KMS-11 (cell line): ENCODE results near the gene LIPH.

Source experiments
- H2AFZ ChIP-seq: fragments of 200-600 bp; sonication (generic); 2 replicates; pipeline ENCODE4 v1.6.1; 2016; ENCODE audit warnings: antibody characterized with exemption, mixed run types, low read depth
- H3K27ac ChIP-seq: fragments of 200-600 bp; sonication (generic); 2 replicates; pipeline ENCODE4 v1.6.1; 2016; ENCODE audit warnings: mild to moderate bottlenecking, mixed run types
- H3K27me3 ChIP-seq: fragments of 200-600 bp; sonication (generic); 2 replicates; pipeline ENCODE4 v1.6.1; 2017; ENCODE audit warnings: mild to moderate bottlenecking, low read depth, mixed run types, moderate library complexity; ENCODE audit not compliant: insufficient read depth
- H3K36me3 ChIP-seq: fragments of 200-600 bp; sonication (generic); 2 replicates; pipeline ENCODE4 v1.6.1; 2017; ENCODE audit warnings: mild to moderate bottlenecking, mixed run types; ENCODE audit not compliant: insufficient read depth
- H3K4me1 ChIP-seq: fragments of 200-600 bp; sonication (generic); 2 replicates; pipeline ENCODE4 v1.6.1; 2016; ENCODE audit warnings: mild to moderate bottlenecking, low read depth, mixed run types; ENCODE audit not compliant: poor library complexity, severe bottlenecking
- H3K4me2 ChIP-seq: fragments of 200-600 bp; sonication (generic); 2 replicates; pipeline ENCODE4 v1.7.0; 2016; ENCODE audit warnings: mild to moderate bottlenecking, mixed run types
- H3K4me3 ChIP-seq: fragments of 200-600 bp; sonication (generic); IDR thresholded peaks from 2 replicates; pipeline ENCODE4 v1.6.1; 2017; ENCODE audit warnings: low read depth, low read length, mixed read lengths; ENCODE audit not compliant: insufficient read depth
- H3K79me2 ChIP-seq: fragments of 200-600 bp; sonication (generic); 2 replicates; pipeline ENCODE4 v1.6.1; 2016; ENCODE audit warnings: low read depth, mixed run types; ENCODE audit not compliant: insufficient read depth
- H3K9ac ChIP-seq: fragments of 200-600 bp; sonication (generic); 2 replicates; pipeline ENCODE4 v1.6.1; 2016; ENCODE audit warnings: mild to moderate bottlenecking, mixed run types
- H4K20me1 ChIP-seq: fragments of 200-600 bp; sonication (generic); 2 replicates; pipeline ENCODE4 v1.6.1; 2016; ENCODE audit warnings: mild to moderate bottlenecking, mixed run types; ENCODE audit not compliant: insufficient read depth
- TF ChIP-seq, protein P1 (sequence below): fragments of 200-600 bp; sonication (generic); conservative IDR thresholded peaks from 2 replicates; pipeline ENCODE4 v1.6.1; 2017; ENCODE audit warnings: low read depth, mild to moderate bottlenecking, antibody characterized with exemption, low read length, moderate library complexity, mixed read lengths

Gene LIPH

DNA sequence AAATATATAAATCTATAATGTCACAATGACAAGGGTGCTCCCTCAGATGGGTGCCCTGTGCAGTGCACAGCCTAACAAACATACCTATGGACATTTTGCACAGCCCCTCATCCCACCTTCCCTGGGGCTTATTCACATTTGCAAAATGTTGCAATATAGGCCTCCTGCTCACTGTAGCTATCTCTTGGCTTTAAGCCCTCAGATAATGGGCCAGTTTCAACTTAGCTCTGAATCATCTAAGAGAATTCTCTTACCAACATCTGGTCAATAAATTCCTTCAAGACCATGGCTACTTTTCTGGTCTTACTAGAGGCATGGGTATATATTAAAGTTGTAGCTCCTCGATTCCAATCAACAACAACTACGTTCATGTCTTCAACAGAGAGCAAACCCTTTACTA is 17.9 kb downstream of the LIPH start:
- H3K4me1 ChIP-seq, result peaks cover 17% of the 10 kb centered on the region

DNA sequence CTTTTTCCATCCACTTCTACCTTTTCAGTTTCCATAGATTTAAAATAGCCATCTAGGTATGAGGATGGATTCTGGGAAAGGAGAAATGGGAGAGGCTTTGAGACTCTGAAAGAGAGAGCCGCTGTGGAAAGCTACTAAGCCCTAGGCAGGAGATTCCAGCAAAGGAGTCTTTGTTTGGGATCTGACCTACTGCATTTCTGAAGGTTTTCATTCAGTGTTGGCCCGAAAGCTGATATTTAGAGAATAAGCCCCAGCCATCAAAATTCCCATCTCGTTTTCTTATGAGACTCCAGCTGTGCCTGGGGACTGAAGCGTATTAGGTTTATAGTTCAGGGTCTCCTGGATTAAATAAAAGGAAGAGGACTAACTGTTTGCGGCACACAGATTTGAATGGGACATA is 19.5 kb downstream of the LIPH start:
- no peak overlapping the region for H3K9ac ChIP-seq
- TF ChIP-seq, protein P1, sequence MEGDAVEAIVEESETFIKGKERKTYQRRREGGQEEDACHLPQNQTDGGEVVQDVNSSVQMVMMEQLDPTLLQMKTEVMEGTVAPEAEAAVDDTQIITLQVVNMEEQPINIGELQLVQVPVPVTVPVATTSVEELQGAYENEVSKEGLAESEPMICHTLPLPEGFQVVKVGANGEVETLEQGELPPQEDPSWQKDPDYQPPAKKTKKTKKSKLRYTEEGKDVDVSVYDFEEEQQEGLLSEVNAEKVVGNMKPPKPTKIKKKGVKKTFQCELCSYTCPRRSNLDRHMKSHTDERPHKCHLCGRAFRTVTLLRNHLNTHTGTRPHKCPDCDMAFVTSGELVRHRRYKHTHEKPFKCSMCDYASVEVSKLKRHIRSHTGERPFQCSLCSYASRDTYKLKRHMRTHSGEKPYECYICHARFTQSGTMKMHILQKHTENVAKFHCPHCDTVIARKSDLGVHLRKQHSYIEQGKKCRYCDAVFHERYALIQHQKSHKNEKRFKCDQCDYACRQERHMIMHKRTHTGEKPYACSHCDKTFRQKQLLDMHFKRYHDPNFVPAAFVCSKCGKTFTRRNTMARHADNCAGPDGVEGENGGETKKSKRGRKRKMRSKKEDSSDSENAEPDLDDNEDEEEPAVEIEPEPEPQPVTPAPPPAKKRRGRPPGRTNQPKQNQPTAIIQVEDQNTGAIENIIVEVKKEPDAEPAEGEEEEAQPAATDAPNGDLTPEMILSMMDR, result no peak
- H3K4me1 ChIP-seq, result peaks cover 13% of the 10 kb centered on the region
- H2AFZ ChIP-seq, result no peak overlapping the region
- no peak overlapping the region for H3K27ac ChIP-seq
- no peaks in the 10 kb centered on the region for H3K36me3 ChIP-seq
- H3K4me2 ChIP-seq, result no peak overlapping the region
- no peak overlapping the region for H3K4me3 ChIP-seq
- no peaks in the 10 kb centered on the region for H4K20me1 ChIP-seq
- H3K79me2 ChIP-seq, result no peaks in the 10 kb centered on the region
- H3K27me3 ChIP-seq, result no peaks in the 10 kb centered on the region

More for the DNA sequence above, 17.9 kb downstream of the LIPH start:
- H3K4me3 ChIP-seq, result no peak overlapping the region
- no peaks in the 10 kb centered on the region for H3K27me3 ChIP-seq
- TF ChIP-seq, protein P1, result no peak
- no peak overlapping the region for H3K4me2 ChIP-seq
- no peak overlapping the region for H2AFZ ChIP-seq
- no peaks in the 10 kb centered on the region for H4K20me1 ChIP-seq
- no peaks in the 10 kb centered on the region for H3K79me2 ChIP-seq
- no peak overlapping the region for H3K9ac ChIP-seq
- no peaks in the 10 kb centered on the region for H3K36me3 ChIP-seq
- H3K27ac ChIP-seq, result no peak overlapping the region

DNA sequence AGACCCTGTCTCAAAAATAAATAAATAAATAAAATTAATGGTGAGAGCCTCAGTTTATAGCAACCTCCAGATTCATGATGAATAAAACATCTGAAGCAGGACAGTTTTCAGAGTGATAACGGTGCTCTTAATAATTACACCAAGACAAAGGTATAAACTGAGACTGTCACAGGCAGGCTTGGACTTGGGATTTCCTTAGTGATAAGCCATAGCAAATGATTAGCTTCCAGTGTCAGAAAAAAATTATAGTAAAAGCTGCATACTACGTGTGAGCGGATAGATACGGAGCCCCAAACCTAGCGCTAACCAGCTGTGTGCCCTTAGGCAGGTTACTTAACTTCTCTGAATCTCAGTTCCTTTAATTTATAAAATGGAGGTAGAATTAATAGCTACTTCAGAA is 21.5 kb downstream of the LIPH start:
- Histone ChIP-seq H3K4me3 (no peak overlapping the region), H3K9ac (no peak overlapping the region), H2AFZ (no peak overlapping the region), H3K36me3 (no peaks in the 10 kb centered on the region), H3K4me2 (no peak overlapping the region), H4K20me1 (no peaks in the 10 kb centered on the region), H3K79me2 (no peaks in the 10 kb centered on the region), H3K4me1 (no peaks in the 10 kb centered on the region), H3K27ac (no peak overlapping the region), H3K27me3 (no peaks in the 10 kb centered on the region)
- TF ChIP-seq, protein P1, result no peak

DNA sequence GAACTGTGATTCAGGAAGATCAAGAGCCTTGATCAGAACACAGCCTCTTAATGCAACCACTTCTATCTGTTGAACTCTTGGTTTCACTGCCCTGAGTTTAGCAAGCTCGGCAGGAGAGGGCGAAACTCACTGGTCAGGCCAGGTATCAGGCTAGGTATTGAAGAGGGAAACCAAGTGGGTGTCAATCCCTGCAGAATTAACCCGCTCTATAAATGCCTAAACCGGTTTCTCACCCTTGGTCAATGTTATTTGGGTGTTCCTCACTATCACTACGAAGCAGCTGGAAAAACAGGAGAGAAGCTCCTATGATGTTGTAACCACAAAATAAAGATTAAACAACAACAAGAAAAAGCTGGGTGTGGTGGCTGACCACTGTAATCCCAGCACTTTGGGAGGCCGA is 23.9 kb downstream of the LIPH start:
- TF ChIP-seq, protein P1, result no peak
- H4K20me1 ChIP-seq, result no peaks in the 10 kb centered on the region
- no peak overlapping the region for H2AFZ ChIP-seq
- no peaks in the 10 kb centered on the region for H3K36me3 ChIP-seq
- no peak overlapping the region for H3K9ac ChIP-seq
- H3K4me2 ChIP-seq, result no peak overlapping the region
- no peak overlapping the region for H3K27ac ChIP-seq
- no peaks in the 10 kb centered on the region for H3K4me1 ChIP-seq
- no peaks in the 10 kb centered on the region for H3K27me3 ChIP-seq
- H3K79me2 ChIP-seq, result no peaks in the 10 kb centered on the region
- no peak overlapping the region for H3K4me3 ChIP-seq
